Chondrocyte (in vitro differentiated cells): ENCODE measurements around the gene STK32C. TPM values are rescaled to one million over a fixed set of nuclear protein-coding genes. Genes with fewer than 3 reads are reported as not detected.
"Not testable (repeated sequence)": the region's sequence is repeated elsewhere in the genome, so short reads cannot be mapped to it uniquely, and the experiment has no call there.

Experiments used
- DNase-seq: peaks from one replicate; pipeline ENCODE4 v3.0.0; 2021; ENCODE audit warnings: mixed read lengths, low spot score
- H3K27ac Mint-ChIP-seq: one replicate; pipeline ENCODE4 v1.8.0; 2021; ENCODE audit warnings: mild to moderate bottlenecking, moderate library complexity, mixed read lengths; ENCODE audit not compliant: unreplicated experiment
- H3K27me3 Mint-ChIP-seq: 2 replicates; pipeline ENCODE4 v1.8.0; 2021; ENCODE audit warnings: low read depth, mixed read lengths
- H3K36me3 Mint-ChIP-seq: 2 replicates; pipeline ENCODE4 v1.8.0; 2021; ENCODE audit warnings: low read depth, mixed read lengths
- H3K4me1 Mint-ChIP-seq: 2 replicates; pipeline ENCODE4 v1.8.0; 2021; ENCODE audit warnings: low read depth, mild to moderate bottlenecking, mixed read lengths
- H3K4me3 Mint-ChIP-seq: one replicate; pipeline ENCODE4 v1.8.0; 2021; ENCODE audit warnings: mild to moderate bottlenecking, moderate library complexity, mixed read lengths; ENCODE audit not compliant: unreplicated experiment
- H3K9me3 Mint-ChIP-seq: 2 replicates; pipeline ENCODE4 v1.8.0; 2021; ENCODE audit warnings: low read depth, mixed read lengths
- CTCF ChIP-seq: fragments of 200-600 bp; sonication (generic); IDR thresholded peaks from 2 replicates; pipeline ENCODE4 v1.5.0; 2021; ENCODE audit warnings: antibody characterized with exemption, mild to moderate bottlenecking, moderate library complexity
- total RNA-seq: library from RNA; stranded (reverse); gene quantifications from 3 replicates; pipeline ENCODE4 v1.2.1, GENCODE V29; 2021

The STK32C gene
- total RNA-seq, 1 donor from 2014 or later = 17.9 TPM

DNA sequence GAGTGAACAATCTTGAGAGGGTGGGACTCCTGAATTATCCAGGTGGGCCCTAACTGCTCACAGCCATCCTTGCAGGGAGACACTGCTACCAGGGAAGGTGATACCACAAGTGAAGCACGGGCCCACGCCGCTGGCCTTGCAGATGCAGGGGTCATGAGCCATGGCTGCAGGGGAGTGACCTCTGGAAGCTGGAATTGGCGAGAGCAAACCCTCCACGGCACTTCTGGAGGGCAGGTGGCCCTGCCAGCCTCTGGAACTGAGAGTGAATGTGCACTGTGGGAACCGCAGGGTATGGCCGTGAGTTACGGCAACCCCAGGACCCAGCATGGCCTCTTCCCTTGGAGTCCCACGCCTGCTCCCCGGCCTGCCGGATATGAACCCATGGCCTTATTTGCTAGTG lies 37.5 kb downstream of the STK32C start:
- Mint-ChIP-seq H3K27ac (no peak overlapping the region), H3K4me1 (peaks cover 18% of the 10 kb centered on the region), H3K36me3 (peaks cover 4% of the 10 kb centered on the region), H3K4me3 (no peak overlapping the region), H3K27me3 (peaks cover 1% of the 10 kb centered on the region), H3K9me3 (no peaks in the 10 kb centered on the region)
- DNase-seq = peak; percentile 82
- no peak for TF ChIP-seq CTCF

DNA sequence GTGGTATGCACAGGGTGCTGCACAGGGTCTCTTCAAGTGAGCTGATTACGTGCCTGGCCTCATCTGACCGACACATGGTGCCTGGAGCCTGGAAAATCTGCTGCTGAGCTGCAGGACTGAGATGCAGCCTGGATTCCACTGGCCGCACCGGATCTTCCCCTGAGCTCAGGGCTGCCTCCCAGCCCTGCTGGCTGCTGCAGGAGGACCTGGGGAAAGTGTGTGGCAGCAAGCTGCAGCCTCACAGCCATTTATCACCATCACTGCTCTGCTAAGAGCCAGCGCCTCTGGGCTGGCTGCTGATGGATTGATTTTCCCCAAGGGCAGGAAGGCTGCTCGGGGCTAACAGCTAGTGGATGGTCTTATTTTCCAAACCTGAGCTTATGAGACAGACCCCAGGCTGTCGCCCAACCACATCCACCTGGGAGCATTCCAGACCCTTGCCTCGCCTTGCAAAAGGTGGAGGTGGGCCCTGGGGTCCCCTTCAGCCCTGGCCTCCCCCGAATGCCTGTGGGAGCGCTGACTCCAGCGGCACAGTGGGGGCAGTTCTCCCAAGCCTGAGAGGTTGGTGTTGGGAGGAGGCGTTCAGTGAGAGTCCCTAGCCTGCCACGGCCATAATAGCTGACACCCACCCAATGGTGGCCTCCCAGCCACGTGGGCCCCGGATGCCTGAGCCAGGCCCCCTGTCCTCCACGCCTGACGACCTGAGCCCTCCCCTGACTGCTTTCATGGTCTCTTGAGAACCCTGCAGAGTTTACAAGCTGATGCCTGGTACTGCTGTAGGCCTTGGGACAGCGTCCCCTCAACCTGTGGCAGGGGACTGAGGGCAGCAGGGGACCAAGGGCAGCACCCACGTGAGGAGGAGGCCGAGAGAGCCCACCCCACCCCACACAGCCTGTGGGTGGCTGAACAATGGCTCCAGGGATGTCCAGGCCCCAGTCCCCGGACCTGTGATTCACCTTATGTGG lies 38.2 kb downstream of the STK32C start:
- no peak for TF ChIP-seq CTCF
- peaks cover 4% of the 10 kb centered on the region for H3K36me3 Mint-ChIP-seq
- DNase-seq = peak; percentile 59
- no peaks in the 10 kb centered on the region for H3K9me3 Mint-ChIP-seq
- H3K27me3 Mint-ChIP-seq = peaks cover 1% of the 10 kb centered on the region
- H3K27ac Mint-ChIP-seq = no peak overlapping the region
- H3K4me1 Mint-ChIP-seq = peaks cover 19% of the 10 kb centered on the region
- no peak overlapping the region for H3K4me3 Mint-ChIP-seq

DNA sequence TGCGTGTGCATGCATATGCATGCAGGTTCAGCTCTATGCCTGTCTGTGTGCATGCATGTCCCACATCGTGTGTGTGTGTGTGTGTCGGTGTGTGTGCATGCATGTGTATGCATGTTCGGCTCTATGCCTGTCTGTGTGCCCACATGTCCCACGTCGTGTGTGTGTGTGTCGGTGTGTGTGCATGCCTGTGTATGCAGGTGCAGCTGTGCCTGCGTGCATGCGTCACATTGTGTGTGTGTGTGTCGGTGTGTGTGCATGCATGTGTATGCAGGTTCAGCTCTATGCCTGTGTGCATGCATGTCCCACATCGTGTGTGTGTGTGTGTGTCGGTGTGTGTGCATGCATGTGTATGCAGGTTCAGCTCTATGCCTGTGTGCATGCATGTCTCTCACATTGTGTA lies 39.8 kb downstream of the STK32C start:
- H3K4me3 Mint-ChIP-seq, H3K27ac Mint-ChIP-seq, H3K9me3 Mint-ChIP-seq, H3K27me3 Mint-ChIP-seq, H3K36me3 Mint-ChIP-seq: not testable (repeated sequence)
- peak; percentile 62 for DNase-seq
- peaks cover 19% of the 10 kb centered on the region for H3K4me1 Mint-ChIP-seq

DNA sequence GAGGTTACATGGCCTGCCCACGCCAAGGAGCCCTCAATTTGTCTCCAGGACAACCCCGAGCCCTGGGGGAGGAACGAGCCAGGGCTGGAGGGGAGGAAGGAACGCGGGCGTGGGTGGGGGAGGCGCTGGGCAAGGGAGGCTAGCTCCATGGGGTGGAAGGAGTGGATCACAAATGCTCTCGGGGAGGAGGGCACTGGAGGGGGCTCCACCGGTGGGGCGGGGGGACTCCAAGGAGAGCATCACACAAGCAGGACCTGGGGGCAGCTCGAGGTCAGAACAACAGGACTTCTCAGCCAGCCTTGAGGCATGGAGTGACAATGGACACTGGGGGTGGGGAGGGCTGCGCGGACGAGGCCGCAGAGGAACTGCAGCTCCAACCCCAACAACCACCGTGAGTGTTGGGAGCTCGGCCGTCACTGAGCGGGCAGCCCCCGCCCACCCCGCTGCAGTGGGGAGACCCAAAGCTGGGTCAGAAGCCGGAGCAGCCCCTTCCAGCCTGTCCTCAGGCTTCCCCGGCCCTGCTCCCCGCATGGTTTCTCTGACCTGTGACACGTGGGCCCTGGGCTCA lies 41.1 kb downstream of the STK32C start:
- DNase-seq = peak; percentile 60
- no peak overlapping the region for H3K4me3 Mint-ChIP-seq
- peaks cover 19% of the 10 kb centered on the region for H3K4me1 Mint-ChIP-seq
- H3K27ac Mint-ChIP-seq = no peak overlapping the region
- no peak for TF ChIP-seq CTCF
- H3K27me3 Mint-ChIP-seq = no peaks in the 10 kb centered on the region
- no peaks in the 10 kb centered on the region for H3K36me3 Mint-ChIP-seq
- H3K9me3 Mint-ChIP-seq = no peaks in the 10 kb centered on the region

GRCh38 chr10:132265890-132266496 lies 41.8 kb downstream of the STK32C start:
- no peak overlapping the region for H3K27ac Mint-ChIP-seq
- peak; percentile 35 for DNase-seq

More at GRCh38 chr10:132265890-132266496, 41.8 kb downstream of the STK32C start:
- peak; percentile 18 for TF ChIP-seq CTCF
- peaks cover 19% of the 10 kb centered on the region for H3K4me1 Mint-ChIP-seq
- no peaks in the 10 kb centered on the region for H3K27me3 Mint-ChIP-seq
- no peaks in the 10 kb centered on the region for H3K36me3 Mint-ChIP-seq
- H3K9me3 Mint-ChIP-seq = no peaks in the 10 kb centered on the region
- H3K4me3 Mint-ChIP-seq = no peak overlapping the region
